ENCODE measurements around the gene TCEA2.
A peak's percentile ranks its signal among the peaks of the same experiment; 100 is the strongest.

The TCEA2 gene

GRCh38 chr20:64035933-64036345, 27.1 kb upstream of the TCEA2 start, which contains the start of gene C20orf204:
Gene C20orf204, plus strand, starts transcription at chr20:64036182. Its CDS starts 142 bp downstream, at chr20:64036324.
- DNase-seq, result no peak

GRCh38 chr20:64036346-64037198, 26.4 kb upstream of the TCEA2 start:
- DNase-seq, result no peak

GRCh38 chr20:64037199-64037497, 25.9 kb upstream of the TCEA2 start:
- no peak for DNase-seq

GRCh38 chr20:64037498-64038213, 25.3 kb upstream of the TCEA2 start:
- DNase-seq, result no peak

GRCh38 chr20:64038224-64038564, 24.8 kb upstream of the TCEA2 start:
- no peak for DNase-seq

GRCh38 chr20:64038565-64039292, 24.3 kb upstream of the TCEA2 start:
- DNase-seq, result peak; percentile 67

GRCh38 chr20:64039293-64040160, 23.5 kb upstream of the TCEA2 start:
- no peak for DNase-seq

GRCh38 chr20:64040231-64041039, 22.6 kb upstream of the TCEA2 start:
- DNase-seq, result no peak

GRCh38 chr20:64041040-64041780, 21.8 kb upstream of the TCEA2 start:
- no peak for DNase-seq

GRCh38 chr20:64041781-64042053, 21.3 kb upstream of the TCEA2 start:
- no peak for DNase-seq

GRCh38 chr20:64042054-64042781, 20.8 kb upstream of the TCEA2 start:
- DNase-seq, result no peak

- no peak for DNase-seq
Measured at GRCh38 chr20:64043768-64044167, 19.2 kb upstream of the TCEA2 start.

GRCh38 chr20:64044484-64045247, 18.3 kb upstream of the TCEA2 start:
- DNase-seq, result no peak

- DNase-seq, result no peak
Measured at GRCh38 chr20:64045346-64046011, 17.5 kb upstream of the TCEA2 start.

GRCh38 chr20:64047046-64047389, 16.0 kb upstream of the TCEA2 start:
- DNase-seq, result no peak

- no peak for DNase-seq
Measured at GRCh38 chr20:64047968-64048401, 15.0 kb upstream of the TCEA2 start.

GRCh38 chr20:64048402-64049044, 14.5 kb upstream of the TCEA2 start:
- DNase-seq, result no peak

GRCh38 chr20:64049060-64049877, 13.7 kb upstream of the TCEA2 start, which contains the start of gene SOX18:
Gene SOX18, minus strand, starts transcription at chr20:64049639. Its CDS starts 123 bp downstream, at chr20:64049516.
- no peak for DNase-seq
